NCI-H524 (cell line): ENCODE data around the gene P3H2.

ENCODE experiments used
- DNase-seq, 2 experiments: peaks; one replicate each; lab custom pipeline; 2025; lab: John Stamatoyannopoulos, UW

Gene P3H2

GRCh38 chr3:189945935-189946709, 174.6 kb downstream of the P3H2 start:
- DNase-seq, result no peak

GRCh38 chr3:189944285-189945145, 176.2 kb downstream of the P3H2 start:
- no peak for DNase-seq

GRCh38 chr3:189942948-189943347, 177.7 kb downstream of the P3H2 start:
- DNase-seq, result no peak

- no peak for DNase-seq
Measured at GRCh38 chr3:189941679-189942078, 179.0 kb downstream of the P3H2 start.

- DNase-seq, result no peak
Measured at GRCh38 chr3:189941125-189941524, 179.6 kb downstream of the P3H2 start.

- no peak for DNase-seq
Measured at GRCh38 chr3:189937302-189938127, 183.2 kb downstream of the P3H2 start.

GRCh38 chr3:189936201-189936945, 184.3 kb downstream of the P3H2 start:
- DNase-seq, result peak in 1 of 2 experiments; percentile 56

- DNase-seq, result no peak
Measured at GRCh38 chr3:189927975-189928895, 192.5 kb downstream of the P3H2 start.

- no peak for DNase-seq
Measured at GRCh38 chr3:189921770-189922169, 198.9 kb downstream of the P3H2 start.

GRCh38 chr3:189914799-189915198, 205.9 kb downstream of the P3H2 start:
- no peak for DNase-seq

- DNase-seq, result no peak
Measured at GRCh38 chr3:189911001-189911400, 209.7 kb downstream of the P3H2 start.

- no peak for DNase-seq
Measured at GRCh38 chr3:189909573-189909972, 211.1 kb downstream of the P3H2 start.

GRCh38 chr3:189909139-189909538, 211.6 kb downstream of the P3H2 start:
- DNase-seq, result no peak

GRCh38 chr3:189908646-189909045, 212.1 kb downstream of the P3H2 start:
- DNase-seq, result no peak

GRCh38 chr3:189907803-189908202, 212.9 kb downstream of the P3H2 start:
- DNase-seq, result no peak
